Esophagus muscularis mucosa (tissue), 2 donors: ENCODE data around the gene STRN3.

ENCODE experiments used
- POLR2A ChIP-seq: fragments of 450-650 bp; IDR thresholded peaks from one replicate; pipeline ENCODE4 v1.6.1; 2017; ENCODE audit warnings: antibody characterized with exemption, moderate library complexity, mild to moderate bottlenecking, low read depth
- POLR2AphosphoS5 ChIP-seq, 2 donors: sonication (generic); formaldehyde crosslinking; IDR thresholded peaks; one replicate each; pipeline ENCODE4 v1.6.1; 2017; ENCODE audit warnings: antibody characterized with exemption in 2 of 2

DNA sequence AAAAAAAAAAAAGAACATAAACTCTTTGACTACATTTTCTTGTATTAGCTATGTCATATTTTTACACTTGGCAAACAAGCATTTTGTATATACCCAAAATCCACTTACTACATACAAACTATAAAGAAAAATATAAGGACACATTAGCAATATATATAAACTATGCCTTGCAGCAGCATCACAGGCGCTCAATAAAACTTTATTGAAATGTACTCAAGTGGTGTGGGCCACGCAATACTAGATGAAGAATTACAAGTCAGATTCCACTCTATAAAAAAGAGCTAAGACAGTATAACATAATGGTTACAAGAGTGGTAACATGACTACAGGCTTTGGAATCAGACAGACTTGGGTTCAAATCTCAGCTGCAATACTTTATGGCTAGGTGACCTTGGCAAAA lies 3.8 kb downstream of the STRN3 start:
- no peak for TF ChIP-seq POLR2AphosphoS5 (IDR thresholded peaks at IDR 0.05)
- TF ChIP-seq POLR2A, result no peak
